Fibroblast of peridontal ligament (primary cell): ENCODE results near the gene TMEM130.
A peak's percentile ranks its signal among the peaks of the same experiment; 100 is the strongest.

ENCODE experiments used
- DNase-seq: peaks from one replicate; pipeline ENCODE4 v3.0.0-alpha.2; 2010; ENCODE audit errors: extremely low read depth

The TMEM130 gene

DNA sequence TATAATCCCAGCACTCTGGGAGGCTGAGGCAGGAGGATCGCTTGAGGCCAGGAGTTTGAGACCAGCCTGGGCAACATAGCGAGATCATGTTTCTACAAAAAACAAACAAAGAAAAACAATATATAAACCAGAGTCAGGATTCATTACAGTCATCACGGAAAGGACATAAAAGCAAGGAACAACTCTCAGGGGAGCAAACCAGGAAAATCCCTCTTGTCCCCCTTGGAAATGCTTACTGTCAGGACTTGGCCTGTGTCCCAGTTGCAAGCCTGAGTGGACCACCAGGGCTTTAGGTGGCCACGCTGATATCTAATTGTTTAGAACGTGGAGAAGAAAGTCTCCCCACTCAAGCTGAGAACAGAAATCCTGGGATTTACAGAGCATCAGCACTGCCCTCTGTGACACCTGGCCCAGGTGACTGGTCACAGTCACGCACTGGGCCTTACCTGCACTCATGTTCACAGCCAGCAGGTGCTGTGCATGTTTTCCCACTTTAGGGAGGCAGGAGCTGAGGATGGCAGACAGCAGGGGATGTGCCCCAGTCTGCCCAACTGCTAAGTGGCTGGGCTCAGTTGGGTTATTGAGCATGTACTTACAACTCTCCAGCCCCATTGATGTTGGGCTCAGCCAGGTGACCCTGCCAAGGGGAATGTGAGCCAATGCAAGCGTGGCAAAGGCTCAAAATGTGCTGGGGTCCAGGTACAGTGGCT, 60.9 kb downstream of the TMEM130 start:
- DNase-seq = no peak

DNA sequence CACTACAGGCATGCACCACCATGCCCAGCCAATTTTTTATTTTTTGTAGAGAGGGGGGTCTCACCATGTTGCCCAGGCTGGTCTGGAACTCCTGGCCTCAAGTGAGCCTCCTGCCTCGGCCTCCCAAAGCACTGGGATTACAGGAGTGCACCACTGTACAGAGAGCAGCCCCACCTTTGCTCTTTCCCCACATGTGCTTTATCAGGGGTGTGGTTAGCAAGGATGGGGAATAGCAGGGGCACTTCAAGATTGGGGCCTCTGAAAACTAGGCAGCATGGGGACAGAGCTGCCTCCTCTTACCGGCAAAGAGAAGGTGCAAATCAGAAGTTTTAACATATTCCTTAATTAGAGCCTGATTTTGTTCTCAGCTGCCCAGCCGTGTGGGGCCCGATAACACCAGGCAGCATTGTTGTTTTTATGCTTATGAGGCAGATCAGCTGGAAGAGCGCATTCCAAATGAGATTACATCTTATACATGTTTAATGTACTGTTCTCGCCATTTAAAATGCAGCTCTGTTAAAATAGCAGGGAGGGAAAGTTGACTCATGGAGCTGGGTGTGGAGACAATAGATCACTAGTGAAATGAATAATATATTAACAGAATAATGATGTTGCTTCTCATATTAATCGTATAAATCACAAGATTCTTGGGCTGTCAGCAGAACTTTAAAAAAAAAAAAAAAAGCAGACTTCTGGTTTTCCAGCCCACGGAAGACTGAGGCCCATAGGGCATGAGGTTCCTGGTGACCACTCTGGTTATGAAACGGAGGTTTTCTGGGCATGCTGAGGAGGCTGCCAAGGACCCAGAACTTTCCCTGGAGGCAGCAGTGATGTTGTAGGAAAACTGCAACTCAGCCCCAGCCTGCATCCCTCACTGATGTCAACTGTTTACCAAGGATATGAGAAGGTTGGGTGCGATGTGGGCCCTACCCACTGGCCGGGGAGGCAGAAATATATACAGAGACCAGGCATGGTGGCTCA, 62.5 kb downstream of the TMEM130 start:
- no peak for DNase-seq

DNA sequence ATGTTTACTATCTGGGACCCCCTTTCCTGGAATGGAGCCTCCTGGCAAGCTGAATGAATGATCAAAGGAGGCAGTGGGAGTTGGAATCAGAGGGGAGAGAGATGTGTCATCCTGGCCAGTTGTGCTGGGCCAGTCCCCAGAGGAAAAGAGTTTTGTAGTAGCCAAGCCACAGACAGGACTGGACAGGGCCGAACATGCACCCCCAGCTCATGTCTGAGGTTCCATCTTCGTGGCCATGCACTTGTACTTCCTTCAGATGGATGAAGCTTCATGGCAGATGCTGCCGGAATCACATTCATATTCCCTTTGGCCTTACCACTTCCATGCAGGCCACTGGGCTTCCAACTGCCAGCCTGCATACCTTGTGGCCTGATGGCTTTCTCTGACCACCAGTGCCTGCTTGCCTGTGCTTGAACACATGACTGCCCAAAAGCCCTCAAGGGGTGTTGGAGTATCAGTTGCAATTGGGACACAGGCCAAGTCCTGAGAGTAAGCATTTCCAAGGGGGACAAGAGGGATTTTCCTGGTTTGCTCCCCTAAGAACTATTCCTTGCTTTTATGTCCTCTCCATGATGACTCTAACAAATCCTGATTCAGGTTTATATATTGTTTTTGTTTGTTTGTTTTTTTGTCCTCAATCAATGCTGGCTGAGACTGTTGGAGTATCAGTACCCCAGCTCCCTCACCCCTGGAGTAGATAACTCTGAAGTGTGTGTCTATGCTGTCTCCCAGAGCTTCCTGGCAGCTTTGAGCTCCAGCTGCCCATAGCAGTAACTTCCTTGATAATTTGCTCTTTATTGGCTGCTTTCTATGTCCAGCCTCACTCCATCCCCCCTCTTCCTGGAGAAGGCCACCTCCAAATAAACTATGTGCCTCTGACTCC, 63.6 kb downstream of the TMEM130 start:
- no peak for DNase-seq

DNA sequence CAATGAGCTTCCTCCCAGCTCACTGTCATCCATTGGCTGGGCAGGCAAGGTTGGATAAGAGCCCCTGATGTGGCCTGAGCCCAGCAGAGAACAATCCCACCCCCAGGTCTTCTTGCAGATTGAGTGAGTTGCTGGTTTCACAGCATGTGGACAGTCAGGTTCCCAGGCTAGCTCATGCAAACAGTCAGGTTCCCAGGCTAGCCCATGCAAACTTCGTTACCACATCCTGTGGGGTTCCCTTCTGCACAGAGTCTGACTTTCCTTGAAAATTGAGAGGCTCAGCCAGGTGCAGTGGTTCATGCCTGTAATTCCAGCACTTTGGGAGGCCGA, 67.1 kb downstream of the TMEM130 start:
- no peak for DNase-seq

DNA sequence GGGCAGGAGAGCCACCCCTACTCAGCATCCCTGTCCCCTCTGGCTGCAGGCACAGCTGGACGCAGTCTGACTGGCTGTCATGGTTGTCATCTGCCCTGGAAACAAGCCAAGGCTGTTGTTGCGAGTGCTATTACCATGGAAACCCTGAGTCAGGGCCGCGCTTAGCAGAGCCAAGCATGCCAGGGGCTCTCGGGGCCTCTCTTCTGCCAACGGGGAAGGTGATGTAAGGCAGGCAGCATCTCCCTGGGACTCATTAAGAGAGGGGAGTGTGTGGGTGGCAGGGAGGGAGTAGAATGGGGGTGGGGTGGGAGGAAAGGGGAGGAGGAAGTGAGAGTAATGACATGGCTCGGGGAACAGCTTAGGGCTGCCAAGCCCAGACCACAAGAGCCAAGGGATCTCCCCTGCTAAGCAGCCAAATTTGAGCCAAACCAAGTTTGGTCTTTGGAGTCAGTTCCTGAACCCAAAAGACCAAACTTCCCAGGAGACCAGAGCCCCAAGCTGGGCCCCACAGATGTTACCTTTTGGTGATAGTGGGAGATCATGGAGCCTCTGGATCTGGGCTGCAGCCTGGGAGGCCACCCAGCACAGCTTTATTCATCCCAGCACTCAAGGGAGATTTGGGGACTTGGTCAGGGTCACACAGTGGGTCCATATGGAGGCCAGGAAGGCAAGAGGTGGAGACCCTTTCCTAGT, 67.6 kb downstream of the TMEM130 start:
- DNase-seq = peak; percentile 18

DNA sequence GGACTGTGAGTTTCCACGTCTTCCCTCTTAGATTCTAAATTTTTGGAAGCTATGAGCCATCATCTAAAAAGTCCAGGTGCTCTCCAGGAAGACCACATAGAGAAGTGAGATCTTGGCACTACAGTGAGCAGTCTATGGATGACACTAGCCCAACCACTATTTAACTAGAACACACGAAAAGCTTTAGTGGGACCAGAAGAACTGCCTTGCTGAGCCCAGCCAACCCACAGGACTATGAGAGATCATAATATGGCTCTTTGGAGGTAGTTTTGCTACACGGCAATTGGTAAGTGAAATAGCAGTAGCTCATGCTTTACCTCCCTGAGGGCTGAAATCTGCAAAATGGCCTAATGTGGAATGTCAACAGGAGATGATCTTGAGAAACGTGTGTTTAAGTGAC, 68.8 kb downstream of the TMEM130 start:
- DNase-seq = no peak

DNA sequence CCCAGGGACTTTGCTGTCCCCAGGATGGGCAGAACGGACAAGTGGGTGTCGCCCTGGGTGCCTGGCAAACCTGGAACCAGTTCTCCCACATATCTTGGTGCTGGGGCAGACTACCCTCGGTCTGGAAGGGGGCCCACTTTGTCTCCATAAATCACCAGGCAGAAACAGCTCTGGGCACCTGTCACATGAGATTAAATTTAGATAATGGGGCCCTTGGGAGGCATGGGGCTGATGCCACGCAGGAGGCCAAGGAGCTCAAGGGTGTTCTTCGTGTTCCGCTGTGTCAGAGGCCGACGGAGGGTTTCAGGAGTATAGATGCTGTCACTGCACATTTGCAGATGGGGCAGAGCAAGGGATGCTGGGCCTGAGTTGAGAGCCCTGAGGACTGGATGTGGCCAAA, 72.7 kb downstream of the TMEM130 start:
- DNase-seq = no peak
